Trophoblast cell (in vitro differentiated cells and primary cell): ENCODE data around the gene CHD3.
"Not testable (repeated sequence)": the region's sequence is repeated elsewhere in the genome, so short reads cannot be mapped to it uniquely, and the experiment has no call there.

Experiments
- DNase-seq, 2 donors: peaks; one replicate each; pipeline ENCODE4 v3.0.0-alpha.2; 2016
- H2AFZ ChIP-seq: 2 replicates; pipeline ENCODE4 v1.6.1; 2013; ENCODE audit warnings: low read length, moderate library complexity, mild to moderate bottlenecking; ENCODE audit not compliant: insufficient read depth, poor library complexity
- H2AK5ac ChIP-seq: 2 replicates; pipeline ENCODE4 v1.6.1; 2013; ENCODE audit warnings: mild to moderate bottlenecking, low read length
- H2BK120ac ChIP-seq: 2 replicates; pipeline ENCODE4 v1.6.1; 2013; ENCODE audit warnings: low read length, mild to moderate bottlenecking, moderate library complexity; ENCODE audit not compliant: insufficient read depth, poor library complexity
- H2BK12ac ChIP-seq: 2 replicates; pipeline ENCODE4 v1.6.1; 2013; ENCODE audit warnings: mild to moderate bottlenecking, low read length, moderate library complexity
- H2BK5ac ChIP-seq: 2 replicates; pipeline ENCODE4 v1.6.1; 2013; ENCODE audit warnings: low read length, low read depth, moderate library complexity, mild to moderate bottlenecking; ENCODE audit not compliant: poor library complexity
- H3K14ac ChIP-seq: 2 replicates; pipeline ENCODE4 v1.6.1; 2013; ENCODE audit warnings: mild to moderate bottlenecking, low read length
- H3K18ac ChIP-seq: 2 replicates; pipeline ENCODE4 v1.6.1; 2013; ENCODE audit warnings: mild to moderate bottlenecking, low read length
- H3K23ac ChIP-seq: 2 replicates; pipeline ENCODE4 v1.6.1; 2013; ENCODE audit warnings: low read length
- H3K27ac ChIP-seq: 2 replicates; pipeline ENCODE4 v1.5.1; 2013; ENCODE audit warnings: low read depth, mild to moderate bottlenecking, inconsistent platforms, low read length, moderate library complexity
- H3K27me3 ChIP-seq: 2 replicates; pipeline ENCODE4 v1.6.1; 2013; ENCODE audit warnings: inconsistent platforms, mild to moderate bottlenecking, low read length, moderate library complexity; ENCODE audit not compliant: insufficient read depth
- H3K36me3 ChIP-seq, 2 experiments: 1 replicate in 1 of 2; 2 replicates in 1 of 2; pipeline ENCODE4 v1.6.1; 2013; ENCODE audit warnings: low read length in 2 of 2, mild to moderate bottlenecking in 2 of 2, moderate library complexity in 1 of 2; ENCODE audit not compliant: insufficient read depth in 2 of 2, control insufficient read depth in 1 of 2
- H3K4ac ChIP-seq: 2 replicates; pipeline ENCODE4 v1.6.1; 2013; ENCODE audit warnings: low read depth, mild to moderate bottlenecking, low read length, moderate library complexity
- H3K4me1 ChIP-seq, 2 experiments: 1 replicate in 1 of 2; 2 replicates in 1 of 2; pipeline ENCODE4 v1.6.1; 2013; ENCODE audit warnings: low read length in 2 of 2, mild to moderate bottlenecking in 2 of 2, moderate library complexity in 1 of 2; ENCODE audit not compliant: insufficient read depth in 2 of 2, control insufficient read depth in 1 of 2
- H3K4me2 ChIP-seq: 2 replicates; pipeline ENCODE4 v1.6.1; 2013; ENCODE audit warnings: inconsistent platforms, mild to moderate bottlenecking, low read length, moderate library complexity
- H3K4me3 ChIP-seq: 2 replicates; pipeline ENCODE4 v1.5.1; 2013; ENCODE audit warnings: mild to moderate bottlenecking, low read depth, low read length, inconsistent platforms
- H3K79me1 ChIP-seq: one replicate; pipeline ENCODE4 v1.6.1; 2013; ENCODE audit warnings: low read length
- H3K79me2 ChIP-seq: 2 replicates; pipeline ENCODE4 v1.6.1; 2013; ENCODE audit warnings: low read length, mild to moderate bottlenecking; ENCODE audit not compliant: control insufficient read depth, insufficient read depth, poor library complexity
- H3K9ac ChIP-seq: 2 replicates; pipeline ENCODE4 v1.6.1; 2013; ENCODE audit warnings: mild to moderate bottlenecking, low read length
- H3K9me3 ChIP-seq: 2 replicates; pipeline ENCODE4 v1.6.1; 2013; ENCODE audit warnings: low read depth, mild to moderate bottlenecking, control low read depth, inconsistent platforms, low read length; ENCODE audit not compliant: insufficient read depth
- H4K12ac ChIP-seq: 2 replicates; pipeline ENCODE4 v1.6.1; 2013; ENCODE audit warnings: low read depth, mild to moderate bottlenecking, low read length, moderate library complexity
- H4K8ac ChIP-seq: 2 replicates; pipeline ENCODE4 v1.6.1; 2013; ENCODE audit warnings: low read depth, mild to moderate bottlenecking, low read length, moderate library complexity
- H4K91ac ChIP-seq: one replicate; pipeline ENCODE4 v1.6.1; 2013; ENCODE audit warnings: low read depth, mild to moderate bottlenecking, low read length, moderate library complexity
- WGBS: extraction: QIAGEN DNeasy Blood & Tissue Kit; methylation state at CpG from one replicate; pipeline ENCODE4 v1.1.7; 2013; ENCODE audit warnings: missing lambda C conversion rate; ENCODE audit not compliant: insufficient read length, insufficient coverage; ENCODE audit errors: extremely low coverage; 5-methylcytosine and 5-hydroxymethylcytosine counted together

Gene CHD3

GRCh38 chr17:7864384-7864783 lies 24.2 kb upstream of the CHD3 start:
- not testable (repeated sequence) for H3K4me3 ChIP-seq, H4K12ac ChIP-seq, H2BK5ac ChIP-seq, H3K4me2 ChIP-seq, H3K27me3 ChIP-seq, H2BK120ac ChIP-seq, H3K27ac ChIP-seq, H3K9ac ChIP-seq, H2AK5ac ChIP-seq, H3K79me1 ChIP-seq, H4K91ac ChIP-seq, H3K18ac ChIP-seq, H3K4ac ChIP-seq, H2AFZ ChIP-seq, H2BK12ac ChIP-seq, H4K8ac ChIP-seq, H3K79me2 ChIP-seq, H3K23ac ChIP-seq, H3K9me3 ChIP-seq, H3K4me1 ChIP-seq, H3K14ac ChIP-seq
- WGBS = no CpG with 5 or more reads among the region's 5 CpGs
- peak; percentile 57 to 74 for DNase-seq
- peaks cover 6 to 13% of the 10 kb centered on the region in 2 experiments for H3K36me3 ChIP-seq

- H3K9ac ChIP-seq = no peak overlapping the region
- no peak overlapping the region for H2AFZ ChIP-seq
- no peaks in the 10 kb centered on the region for H3K79me1 ChIP-seq
- no peak overlapping the region for H3K27ac ChIP-seq
- no CpG with 5 or more reads among the region's 5 CpGs for WGBS
- no peak overlapping the region for H2BK5ac ChIP-seq
- H3K79me2 ChIP-seq = no peaks in the 10 kb centered on the region
- no peak overlapping the region for H3K23ac ChIP-seq
- H3K9me3 ChIP-seq = no peaks in the 10 kb centered on the region
- H2AK5ac ChIP-seq = no peak overlapping the region
- no peaks in the 10 kb centered on the region for H3K4me1 ChIP-seq
- no peak overlapping the region for H2BK12ac ChIP-seq
- H4K12ac ChIP-seq = no peak overlapping the region
- H3K27me3 ChIP-seq = no peaks in the 10 kb centered on the region
- no peak overlapping the region for H3K18ac ChIP-seq
- H3K4me3 ChIP-seq = no peak overlapping the region
- no peak overlapping the region for H3K14ac ChIP-seq
- no peak overlapping the region for H2BK120ac ChIP-seq
- H3K4ac ChIP-seq = no peak overlapping the region
- no peak overlapping the region for H4K8ac ChIP-seq
- no peak overlapping the region for H3K4me2 ChIP-seq
- peaks cover 6 to 11% of the 10 kb centered on the region in 2 experiments for H3K36me3 ChIP-seq
- no peak overlapping the region for H4K91ac ChIP-seq
- DNase-seq = no peak
These were observed 23.5 kb upstream of the CHD3 start for GRCh38 chr17:7864995-7865650.

- Histone ChIP-seq H2AK5ac (no peak overlapping the region), H3K14ac (no peak overlapping the region), H3K79me2 (no peaks in the 10 kb centered on the region), H3K4ac (no peak overlapping the region), H4K8ac (no peak overlapping the region), H3K27ac (no peak overlapping the region), H3K4me2 (no peak overlapping the region), H3K4me3 (no peak overlapping the region), H3K18ac (no peak overlapping the region), H3K23ac (no peak overlapping the region), H3K9ac (no peak overlapping the region), H3K4me1 (no peaks in the 10 kb centered on the region), H3K9me3 (no peaks in the 10 kb centered on the region), H4K91ac (no peak overlapping the region), H3K79me1 (no peaks in the 10 kb centered on the region), H3K36me3 (peaks cover 11 to 13% of the 10 kb centered on the region in 2 experiments), H3K27me3 (no peaks in the 10 kb centered on the region), H2BK5ac (no peak overlapping the region), H4K12ac (no peak overlapping the region), H2BK120ac (no peak overlapping the region), H2AFZ (no peak overlapping the region), H2BK12ac (no peak overlapping the region)
- no peak for DNase-seq
- WGBS = no CpG with 5 or more reads among the region's 5 CpGs
These were observed 20.7 kb upstream of the CHD3 start for GRCh38 chr17:7867881-7868329.

- H3K18ac ChIP-seq = no peak overlapping the region
- no peak overlapping the region for H3K4me2 ChIP-seq
- H3K79me1 ChIP-seq = no peaks in the 10 kb centered on the region
- no peak overlapping the region for H3K9ac ChIP-seq
- peaks cover 5 to 7% of the 10 kb centered on the region in 2 experiments for H3K36me3 ChIP-seq
- H3K27ac ChIP-seq = no peak overlapping the region
- no peak overlapping the region for H3K14ac ChIP-seq
- H3K23ac ChIP-seq = no peak overlapping the region
- no peak overlapping the region for H4K8ac ChIP-seq
- no peak for DNase-seq
- no CpG with 5 or more reads among the region's 4 CpGs for WGBS
- H3K4me3 ChIP-seq = no peak overlapping the region
- H3K4me1 ChIP-seq = no peaks in the 10 kb centered on the region
- H3K9me3 ChIP-seq = no peaks in the 10 kb centered on the region
- no peaks in the 10 kb centered on the region for H3K27me3 ChIP-seq
- H3K79me2 ChIP-seq = no peaks in the 10 kb centered on the region
- no peak overlapping the region for H4K12ac ChIP-seq
- no peak overlapping the region for H2BK12ac ChIP-seq
- no peak overlapping the region for H4K91ac ChIP-seq
- H2BK5ac ChIP-seq = no peak overlapping the region
- H2BK120ac ChIP-seq = no peak overlapping the region
- no peak overlapping the region for H2AK5ac ChIP-seq
- no peak overlapping the region for H2AFZ ChIP-seq
- H3K4ac ChIP-seq = no peak overlapping the region
These were observed 15.5 kb upstream of the CHD3 start for GRCh38 chr17:7873051-7873450.
